ENCODE results near the gene INPP5A.

The INPP5A gene

DNA sequence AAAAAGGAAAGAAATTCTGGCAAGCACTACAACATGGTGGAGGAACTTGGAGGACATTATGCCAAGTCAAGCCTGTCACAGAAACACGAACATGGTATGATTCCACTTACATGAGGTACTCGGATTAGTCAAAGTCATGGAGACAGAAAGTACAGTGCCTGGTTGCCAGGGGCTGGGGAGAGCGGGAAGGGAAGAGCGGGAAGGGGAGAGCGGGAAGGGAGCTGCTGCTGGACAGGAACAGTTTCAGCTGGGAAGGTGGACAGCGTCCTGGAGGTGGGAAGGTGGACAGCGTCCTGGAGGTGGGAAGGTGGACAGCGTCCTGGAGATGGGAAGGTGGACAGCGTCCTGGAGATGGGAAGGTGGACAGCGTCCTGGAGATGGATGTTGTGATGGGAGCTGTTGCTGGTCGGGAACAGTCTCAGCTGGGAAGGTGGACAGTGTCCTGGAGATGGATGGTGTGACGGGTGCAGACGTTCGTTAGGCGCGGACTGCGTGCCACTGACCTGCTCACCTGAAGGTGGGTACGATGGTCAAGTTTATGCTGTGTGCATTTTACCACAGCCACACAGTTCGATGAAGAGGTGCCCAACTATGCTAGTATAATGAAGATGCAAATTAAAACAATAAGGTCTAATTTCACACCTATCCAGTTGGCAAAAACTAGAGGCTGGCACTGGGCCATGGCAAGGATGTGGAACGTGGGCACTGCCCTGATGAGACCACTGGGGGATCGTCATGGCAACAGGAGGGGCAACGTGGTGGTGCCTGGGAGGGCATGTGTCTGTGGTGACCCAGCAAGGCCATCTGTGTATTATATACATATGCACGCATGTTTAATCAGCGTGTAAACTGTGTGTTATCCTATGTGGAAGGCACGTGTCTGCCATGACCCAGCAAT lies 144.5 kb downstream of the INPP5A start:
- TF ChIP-seq, protein P1, sequence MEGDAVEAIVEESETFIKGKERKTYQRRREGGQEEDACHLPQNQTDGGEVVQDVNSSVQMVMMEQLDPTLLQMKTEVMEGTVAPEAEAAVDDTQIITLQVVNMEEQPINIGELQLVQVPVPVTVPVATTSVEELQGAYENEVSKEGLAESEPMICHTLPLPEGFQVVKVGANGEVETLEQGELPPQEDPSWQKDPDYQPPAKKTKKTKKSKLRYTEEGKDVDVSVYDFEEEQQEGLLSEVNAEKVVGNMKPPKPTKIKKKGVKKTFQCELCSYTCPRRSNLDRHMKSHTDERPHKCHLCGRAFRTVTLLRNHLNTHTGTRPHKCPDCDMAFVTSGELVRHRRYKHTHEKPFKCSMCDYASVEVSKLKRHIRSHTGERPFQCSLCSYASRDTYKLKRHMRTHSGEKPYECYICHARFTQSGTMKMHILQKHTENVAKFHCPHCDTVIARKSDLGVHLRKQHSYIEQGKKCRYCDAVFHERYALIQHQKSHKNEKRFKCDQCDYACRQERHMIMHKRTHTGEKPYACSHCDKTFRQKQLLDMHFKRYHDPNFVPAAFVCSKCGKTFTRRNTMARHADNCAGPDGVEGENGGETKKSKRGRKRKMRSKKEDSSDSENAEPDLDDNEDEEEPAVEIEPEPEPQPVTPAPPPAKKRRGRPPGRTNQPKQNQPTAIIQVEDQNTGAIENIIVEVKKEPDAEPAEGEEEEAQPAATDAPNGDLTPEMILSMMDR (IDR thresholded peaks at IDR 0.05; ENCODE audit: borderline replicate concordance, control extremely low read depth, extremely low read depth, insufficient read depth, missing control alignments) = no peak
- no peak for DNase-seq (ENCODE audit: low spot score)
- in situ Hi-C loops (cut with MboI; ENCODE audit: low sequenced_read_pairs, unreplicated experiment) = no loop called here

DNA sequence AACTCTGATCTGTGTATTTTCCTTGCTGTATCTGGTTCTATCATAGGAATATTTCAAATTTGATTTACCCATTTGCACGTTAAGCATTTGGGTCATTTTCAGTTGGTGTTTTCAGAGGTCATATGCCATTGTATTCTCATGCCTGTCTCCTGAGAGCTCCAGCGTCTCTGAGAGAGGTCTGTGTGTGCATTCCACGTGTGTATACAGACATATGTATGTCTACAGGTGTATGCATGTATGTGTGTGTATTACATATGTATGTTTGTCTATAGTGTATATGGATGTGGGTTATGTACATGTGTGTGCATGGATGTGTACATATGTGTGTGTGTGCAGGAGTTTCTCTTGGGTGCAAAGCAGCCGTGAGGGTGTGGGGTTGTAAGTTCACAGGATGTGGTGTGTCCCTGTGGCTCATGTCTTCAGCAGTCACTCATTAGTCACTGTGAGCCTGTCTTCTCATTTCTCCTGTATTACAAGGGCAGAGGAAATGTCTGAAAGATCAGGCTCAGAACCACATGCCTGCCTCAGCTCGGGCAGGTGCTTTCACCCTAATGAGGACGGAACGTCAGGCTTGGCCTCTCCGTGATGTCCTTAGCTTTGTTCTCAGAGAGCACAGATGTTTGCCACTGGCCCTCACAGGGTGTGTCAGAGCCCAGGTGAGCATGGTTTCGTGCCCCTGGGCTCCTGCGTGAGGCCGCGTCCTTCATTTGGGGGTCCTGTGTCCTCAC lies 146.7 kb downstream of the INPP5A start:
- in situ Hi-C loops (cut with MboI; ENCODE audit: low sequenced_read_pairs, unreplicated experiment) = no loop called here
- DNase-seq (ENCODE audit: low spot score) = no peak
- TF ChIP-seq, protein P1 (IDR thresholded peaks at IDR 0.05; ENCODE audit: borderline replicate concordance, control extremely low read depth, extremely low read depth, insufficient read depth, missing control alignments) = no peak

DNA sequence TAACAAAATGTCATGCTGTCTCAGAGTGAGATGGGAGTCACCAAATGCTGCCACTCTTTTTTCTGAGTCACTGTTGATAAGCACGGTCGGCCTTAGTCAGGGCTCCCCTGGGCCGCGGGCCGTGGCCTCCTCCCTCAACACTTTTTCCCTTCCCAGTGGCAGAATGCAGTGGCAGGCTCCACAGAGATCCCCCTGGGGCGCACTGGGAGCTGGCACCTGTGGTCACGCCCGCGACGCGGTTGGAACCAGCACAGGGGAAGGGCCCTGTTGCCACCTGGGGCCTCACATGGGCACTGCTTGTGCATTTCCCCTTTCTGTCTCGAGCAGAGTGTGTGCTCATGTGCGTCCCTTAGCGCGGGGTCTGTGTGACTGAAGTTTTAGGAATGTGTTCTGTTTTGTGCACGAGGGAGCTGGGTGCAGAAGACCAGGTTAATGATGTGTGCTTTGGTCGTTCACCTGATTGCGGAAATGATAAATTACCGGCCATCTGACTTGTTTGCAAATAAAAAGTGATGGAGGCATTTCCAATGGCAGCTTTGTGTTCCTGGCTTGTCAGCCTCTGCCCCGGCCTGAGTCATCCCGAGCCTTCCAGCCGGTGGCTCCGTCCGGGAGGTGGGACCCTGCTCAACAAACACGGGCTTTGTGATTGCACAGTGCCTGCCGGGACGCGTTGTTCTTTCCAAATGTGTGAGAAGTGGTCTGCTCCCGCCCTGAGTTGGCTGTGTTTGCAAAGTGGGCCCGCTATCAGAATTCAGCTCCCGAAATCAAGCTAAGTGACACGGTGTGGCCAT lies 147.7 kb downstream of the INPP5A start:
- TF ChIP-seq, protein P1 (IDR thresholded peaks at IDR 0.05; ENCODE audit: borderline replicate concordance, control extremely low read depth, extremely low read depth, insufficient read depth, missing control alignments) = no peak
- in situ Hi-C loops (cut with MboI; ENCODE audit: low sequenced_read_pairs, unreplicated experiment) = no loop called here
- no peak for DNase-seq (ENCODE audit: low spot score)

DNA sequence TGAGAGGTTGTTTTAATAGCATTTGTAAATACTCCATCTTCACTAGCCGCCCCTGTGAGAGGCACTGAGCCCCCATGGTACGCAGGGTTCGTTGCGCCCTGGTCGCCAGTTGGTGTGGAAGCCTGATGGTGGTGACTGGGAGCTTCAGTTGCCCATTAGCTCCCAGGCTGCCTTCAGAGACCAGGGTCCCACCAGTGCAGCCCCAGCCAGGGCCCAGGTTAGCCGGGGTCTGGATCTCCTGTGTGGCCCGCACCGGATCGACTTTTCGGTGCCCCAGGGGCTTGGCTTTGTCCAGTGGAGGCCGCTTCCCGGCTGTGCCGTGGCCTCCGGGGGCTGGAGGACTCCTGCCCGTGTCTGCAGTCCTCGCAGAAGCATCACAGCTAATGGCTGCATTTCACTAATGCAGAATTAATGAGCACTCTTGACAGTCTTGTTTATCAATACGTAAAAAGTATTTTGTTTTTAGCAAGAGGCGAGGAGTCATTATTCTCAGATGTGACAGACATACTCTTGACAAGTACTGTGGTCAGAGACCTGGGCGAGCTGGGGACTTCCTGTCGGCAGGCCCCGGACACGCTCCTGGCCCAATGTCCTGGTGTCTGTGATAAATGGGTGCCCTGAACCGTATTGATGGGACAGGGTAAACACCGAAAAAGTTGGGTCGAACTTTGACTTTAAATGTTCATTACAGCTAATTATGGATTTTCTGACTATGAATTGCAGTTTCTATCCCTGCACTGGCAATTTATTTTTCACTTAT lies 148.5 kb downstream of the INPP5A start:
- DNase-seq (ENCODE audit: low spot score) = no peak

DNA sequence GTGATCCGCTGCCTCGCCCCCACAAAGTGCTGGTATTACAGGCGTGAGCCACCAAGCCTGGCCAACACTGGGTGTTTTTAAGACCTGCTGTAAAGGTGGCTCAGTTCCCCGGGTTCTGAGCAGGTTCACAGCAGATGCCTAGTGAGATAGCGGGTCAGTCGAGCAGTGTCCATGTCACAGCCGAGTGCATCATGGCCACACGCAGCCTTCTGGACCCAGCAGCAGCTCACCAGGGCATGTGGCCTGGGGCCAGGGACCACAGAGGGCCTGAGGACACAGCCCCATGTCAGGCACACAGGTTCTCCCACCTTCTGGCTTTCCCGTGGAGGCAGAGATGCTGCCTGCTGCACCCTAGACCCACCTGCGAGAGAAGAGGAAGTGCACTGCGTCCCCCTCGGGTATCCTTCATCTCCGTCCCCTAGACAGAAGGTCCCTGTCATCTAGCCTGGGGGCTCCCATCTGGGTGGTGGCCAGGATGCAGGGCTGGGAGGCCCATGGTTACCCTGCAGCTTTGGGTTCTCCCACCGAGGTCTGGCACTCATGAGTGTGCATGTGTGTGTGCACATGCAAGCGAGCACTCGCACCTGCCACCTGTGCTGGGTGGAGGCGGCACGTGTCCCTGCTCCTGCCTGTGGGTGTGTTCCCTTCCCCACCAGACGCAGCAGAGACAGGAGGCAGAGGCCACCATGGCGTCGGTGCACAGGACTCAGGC lies 149.8 kb downstream of the INPP5A start:
- in situ Hi-C loops (cut with MboI; ENCODE audit: low sequenced_read_pairs, unreplicated experiment) = no loop called here
- TF ChIP-seq, protein P1 (IDR thresholded peaks at IDR 0.05; ENCODE audit: borderline replicate concordance, control extremely low read depth, extremely low read depth, insufficient read depth, missing control alignments) = no peak
- no peak for DNase-seq (ENCODE audit: low spot score)

More for the DNA sequence above, 148.5 kb downstream of the INPP5A start:
- in situ Hi-C loops (cut with MboI; ENCODE audit: low sequenced_read_pairs, unreplicated experiment) = no loop called here
- TF ChIP-seq, protein P1 (IDR thresholded peaks at IDR 0.05; ENCODE audit: borderline replicate concordance, control extremely low read depth, extremely low read depth, insufficient read depth, missing control alignments) = no peak

All from GM13976 (cell line).